Left renal cortex interstitium (tissue), 4 donors: Measurements from ENCODE around the gene MAP3K3. TPM values are rescaled to one million over a fixed set of nuclear protein-coding genes. Genes with fewer than 3 reads are reported as not detected.

ENCODE experiments used
- polyA plus RNA-seq, 4 donors: library from polyadenylated mRNA; unstranded; fragments of 120-200 nt; gene quantifications; one replicate each; pipeline ENCODE4 v1.2.1, GENCODE V29; 2013; ENCODE audit not compliant: insufficient read length in 4 of 4

The MAP3K3 gene
- polyA plus RNA-seq, 4 donors, result 27.5 to 34.9 (median 31.3) TPM

Other genes starting within 250 kb of the MAP3K3 start
- 10 to 100 TPM; 25.5 to 36.2 (median 31.0) TPM for gene CYB561, start 176.1 kb upstream of the MAP3K3 start, polyA plus RNA-seq
- gene ACE, start 145.4 kb upstream of the MAP3K3 start, polyA plus RNA-seq, result 10 to 100 TPM; 11.9 to 20.4 (median 16.3) TPM
- gene KCNH6, start 99.1 kb upstream of the MAP3K3 start, polyA plus RNA-seq, result 1 to 10 TPM; 1.4 to 2.7 (median 1.8) TPM
- 100 to 1,000 TPM; 101 to 116 (median 111) TPM for gene DCAF7, start 71.9 kb upstream of the MAP3K3 start, polyA plus RNA-seq
- 10 to 100 TPM; 26.7 to 30.9 (median 28.4) TPM for gene TACO1, start 21.5 kb upstream of the MAP3K3 start, polyA plus RNA-seq
- gene LIMD2, start 77.7 kb downstream of the MAP3K3 start, polyA plus RNA-seq, result 10 to 100 TPM; 21.9 to 40.3 (median 31.8) TPM
- gene STRADA, start 119.4 kb downstream of the MAP3K3 start, polyA plus RNA-seq, result 10 to 100 TPM; 35.9 to 80.8 (median 54.7) TPM
- 100 to 1,000 TPM in 3 of 4 donors, 10 to 100 TPM in 1; 86.9 to 126 (median 108) TPM for gene CCDC47, start 151.2 kb downstream of the MAP3K3 start, polyA plus RNA-seq
- gene DDX42, start 151.8 kb downstream of the MAP3K3 start, polyA plus RNA-seq, result 100 to 1,000 TPM; 125 to 212 (median 183) TPM
- gene PSMC5, start 205.0 kb downstream of the MAP3K3 start, polyA plus RNA-seq, result 100 to 1,000 TPM; 156 to 190 (median 181) TPM
- 10 to 100 TPM; 59.9 to 92.1 (median 62.6) TPM for gene FTSJ3, start 205.2 kb downstream of the MAP3K3 start, polyA plus RNA-seq
- gene SMARCD2, start 220.3 kb downstream of the MAP3K3 start, polyA plus RNA-seq, result 10 to 100 TPM; 55.0 to 63.8 (median 57.8) TPM